HG03439 (cell line): Measurements from ENCODE around the gene HERPUD1.
"Not testable (repeated sequence)": the region's sequence is repeated elsewhere in the genome, so short reads cannot be mapped to it uniquely, and the experiment has no call there.

ENCODE experiments used
- ATAC-seq: cut with Tn5 transposase; IDR thresholded peaks from one replicate; pipeline ENCODE4 v1.9.1; 2021; ENCODE audit warnings: mild to moderate bottlenecking, moderate library complexity; ENCODE audit not compliant: unreplicated experiment

Gene HERPUD1

GRCh38 chr16:56953006-56953405 lies 21.1 kb downstream of the HERPUD1 start:
- ATAC-seq = no peak

- no peak for ATAC-seq
Measured at GRCh38 chr16:56956076-56956475, 24.1 kb downstream of the HERPUD1 start.

- ATAC-seq = no peak
Measured at GRCh38 chr16:56956756-56957155, 24.8 kb downstream of the HERPUD1 start.

GRCh38 chr16:56960681-56961281 lies 28.8 kb downstream of the HERPUD1 start:
- ATAC-seq = no peak

- no peak for ATAC-seq
Measured at GRCh38 chr16:56961386-56961785, 29.4 kb downstream of the HERPUD1 start.

GRCh38 chr16:56961851-56962281 lies 29.9 kb downstream of the HERPUD1 start, which contains the start of gene CETP:
Gene CETP, plus strand, starts transcription at chr16:56961950. Its CDS starts 30 bp downstream, at chr16:56961980.
- no peak for ATAC-seq

GRCh38 chr16:56964243-56965148 lies 32.6 kb downstream of the HERPUD1 start:
- no peak for ATAC-seq

GRCh38 chr16:56965149-56966092 lies 33.5 kb downstream of the HERPUD1 start:
- ATAC-seq = no peak

GRCh38 chr16:56966093-56966475 lies 34.1 kb downstream of the HERPUD1 start:
- no peak for ATAC-seq

- no peak for ATAC-seq
Measured at GRCh38 chr16:56967733-56968132, 35.8 kb downstream of the HERPUD1 start.

GRCh38 chr16:56969769-56970168 lies 37.8 kb downstream of the HERPUD1 start:
- no peak for ATAC-seq

GRCh38 chr16:56970934-56971767 lies 39.2 kb downstream of the HERPUD1 start:
- no peak for ATAC-seq

GRCh38 chr16:56971768-56972043 lies 39.8 kb downstream of the HERPUD1 start:
- no peak for ATAC-seq

- ATAC-seq = no peak
Measured at GRCh38 chr16:56972403-56973293, 40.7 kb downstream of the HERPUD1 start.

GRCh38 chr16:56973294-56973689 lies 41.4 kb downstream of the HERPUD1 start:
- ATAC-seq = no peak

GRCh38 chr16:56973899-56974298 lies 42.0 kb downstream of the HERPUD1 start:
- not testable (repeated sequence) for ATAC-seq

- ATAC-seq = no peak
Measured at GRCh38 chr16:56974549-56975300, 42.8 kb downstream of the HERPUD1 start.

- ATAC-seq = no peak
Measured at GRCh38 chr16:56975714-56976113, 43.8 kb downstream of the HERPUD1 start.

- ATAC-seq = no peak
Measured at GRCh38 chr16:56977216-56977615, 45.3 kb downstream of the HERPUD1 start.
